Natural killer cell (primary cell): Measurements from ENCODE around the gene BORCS8. TPM values are rescaled to one million over a fixed set of nuclear protein-coding genes. Genes with fewer than 3 reads are reported as not detected.

Experiments used
- ATAC-seq, 3 donors: fragments of 150-1000 bp in 2 of 3; fragments of 200-7000 bp in 1 of 3; cut with Tn5 transposase; 1 replicate in 1 of 3; 2 replicates in 2 of 3; pipeline ENCODE4 v1.10.0; 2021; ENCODE audit warnings: mild to moderate bottlenecking in 2 of 3, moderate library complexity in 2 of 3
- DNase-seq, 2 donors: peaks; one replicate each; pipeline versions ENCODE4 v3.0.0 to v3.0.0-alpha.2; 2013 to 2021; ENCODE audit warnings: mixed read lengths in 1 of 2
- H3K27ac ChIP-seq: one replicate; pipeline ENCODE4 v1.5.1; 2013; ENCODE audit warnings: mild to moderate bottlenecking, low read length
- H3K27me3 ChIP-seq: one replicate; pipeline ENCODE4 v1.6.1; 2013; ENCODE audit warnings: low read length; ENCODE audit not compliant: control insufficient read depth, insufficient read depth
- H3K36me3 ChIP-seq: one replicate; pipeline ENCODE4 v1.6.1; 2013; ENCODE audit warnings: low read length; ENCODE audit not compliant: control insufficient read depth, insufficient read depth
- H3K4me1 ChIP-seq: one replicate; pipeline ENCODE4 v1.6.1; 2013; ENCODE audit warnings: low read length; ENCODE audit not compliant: control insufficient read depth, insufficient read depth
- H3K4me3 ChIP-seq: one replicate; pipeline ENCODE4 v1.5.1; 2013; ENCODE audit warnings: low read length
- H3K9me3 ChIP-seq: one replicate; pipeline ENCODE4 v1.6.1; 2013; ENCODE audit warnings: low read length; ENCODE audit not compliant: control insufficient read depth, insufficient read depth
- H3K27ac Mint-ChIP-seq, 2 donors: one replicate each; pipeline ENCODE4 v1.8.0; 2022; ENCODE audit warnings: mild to moderate bottlenecking in 2 of 2, mixed read lengths in 2 of 2, moderate library complexity in 1 of 2
- H3K27me3 Mint-ChIP-seq, 2 donors: one replicate each; pipeline ENCODE4 v1.8.0; 2022; ENCODE audit warnings: low read depth in 2 of 2, mixed read lengths in 2 of 2
- H3K36me3 Mint-ChIP-seq: one replicate; pipeline ENCODE4 v1.8.0; 2022; ENCODE audit warnings: mixed read lengths
- H3K4me1 Mint-ChIP-seq, 2 donors: one replicate each; pipeline ENCODE4 v1.8.0; 2022; ENCODE audit warnings: mixed read lengths in 2 of 2
- H3K4me3 Mint-ChIP-seq: one replicate; pipeline ENCODE4 v1.8.0; 2022; ENCODE audit warnings: mild to moderate bottlenecking, moderate library complexity, mixed read lengths
- H3K9me3 Mint-ChIP-seq, 2 donors: one replicate each; pipeline ENCODE4 v1.8.0; 2022; ENCODE audit warnings: mixed read lengths in 2 of 2
- CTCF ChIP-seq: fragments of 200-600 bp; IDR thresholded peaks from one replicate; pipeline ENCODE4 v1.8.0; 2022; ENCODE audit warnings: antibody characterized with exemption
- WGBS: methylation state at CpG from one replicate; pipeline ENCODE4 v1.1.7; 2013; ENCODE audit warnings: missing lambda C conversion rate; ENCODE audit not compliant: insufficient coverage; 5-methylcytosine and 5-hydroxymethylcytosine counted together
- intact Hi-C: fragments of 100-400 bp; cut with micrococcal nuclease; formaldehyde crosslinking; loops from one replicate; pipeline ENCODE4 v1.14.2; 2022
- total RNA-seq, 4 donors: library from RNA; stranded (reverse); fragments of 120-200 nt in 1 of 4; gene quantifications; one replicate each; pipeline versions ENCODE4 v1.2.3 to v1.2.4, GENCODE V29; 2013 to 2022

The BORCS8 gene
- total RNA-seq, 3 donors from 2014 or later (not counting 1 experiment from before 2014, with no cell fraction given), result 28.2 to 42.4 (median 33.2) TPM

- TF ChIP-seq CTCF, result no peak
- Mint-ChIP-seq H3K4me1 (peaks cover 24 to 32% of the 10 kb centered on the region in 2 donors), H3K27ac (peak within 1 kb of the TSS; percentile 84 to 87), H3K36me3 (no peaks in the 10 kb centered on the region), H3K4me3 (peak within 1 kb of the TSS; percentile 90), H3K27me3 (peaks cover 0 to 3% of the 10 kb centered on the region in 2 donors), H3K9me3 (peaks cover 0 to 5% of the 10 kb centered on the region in 2 donors)
- Histone ChIP-seq H3K27me3 (no peaks in the 10 kb centered on the region), H3K27ac (peak within 1 kb of the TSS; percentile 71), H3K9me3 (no peaks in the 10 kb centered on the region), H3K4me1 (peaks cover 41% of the 10 kb centered on the region), H3K36me3 (peaks cover 10% of the 10 kb centered on the region), H3K4me3 (peak within 1 kb of the TSS; percentile 71)
- DNase-seq, result peak; percentile 86 to 97
- ATAC-seq, result peak; percentile 90 to 96 (median 93)
- 6% methylated on average over 60 of the region's 60 CpGs for WGBS
- intact Hi-C loops, result loop anchor here (1.0 kb wide), 1 partner anchor 11 kb away; the partner anchor contains the start of genes BORCS8 and RFXANK
These were observed 11.3 kb upstream of the BORCS8 start, which contains the start of gene NR2C2AP for GRCh38 chr19:19203012-19203856. Gene NR2C2AP, minus strand, starts transcription at chr19:19203414. Its CDS starts 354 bp downstream, at chr19:19203060.

- intact Hi-C loops, result loop anchor here (1.0 kb wide), 1 partner anchor 10 kb away; the partner anchor contains the start of genes BORCS8 and RFXANK
- TF ChIP-seq CTCF, result no peak
- no peak for DNase-seq
- Histone ChIP-seq H3K9me3 (no peaks in the 10 kb centered on the region), H3K36me3 (peaks cover 14% of the 10 kb centered on the region), H3K4me1 (peaks cover 35% of the 10 kb centered on the region), H3K4me3 (peak overlapping the region; percentile 71), H3K27ac (peak overlapping the region; percentile 71), H3K27me3 (no peaks in the 10 kb centered on the region)
- Mint-ChIP-seq H3K4me1 (peaks cover 22 to 28% of the 10 kb centered on the region in 2 donors), H3K27ac (peak overlapping the region; percentile 84 to 87), H3K27me3 (peaks cover 0 to 1% of the 10 kb centered on the region in 2 donors), H3K9me3 (peaks cover 0 to 4% of the 10 kb centered on the region in 2 donors), H3K36me3 (no peaks in the 10 kb centered on the region), H3K4me3 (peak overlapping the region; percentile 90)
- no peak for ATAC-seq
- whole genome bisulfite sequencing, result 32% methylated on average over 11 of the region's 11 CpGs
These were observed 10.7 kb upstream of the BORCS8 start for GRCh38 chr19:19202707-19203011.

DNA sequence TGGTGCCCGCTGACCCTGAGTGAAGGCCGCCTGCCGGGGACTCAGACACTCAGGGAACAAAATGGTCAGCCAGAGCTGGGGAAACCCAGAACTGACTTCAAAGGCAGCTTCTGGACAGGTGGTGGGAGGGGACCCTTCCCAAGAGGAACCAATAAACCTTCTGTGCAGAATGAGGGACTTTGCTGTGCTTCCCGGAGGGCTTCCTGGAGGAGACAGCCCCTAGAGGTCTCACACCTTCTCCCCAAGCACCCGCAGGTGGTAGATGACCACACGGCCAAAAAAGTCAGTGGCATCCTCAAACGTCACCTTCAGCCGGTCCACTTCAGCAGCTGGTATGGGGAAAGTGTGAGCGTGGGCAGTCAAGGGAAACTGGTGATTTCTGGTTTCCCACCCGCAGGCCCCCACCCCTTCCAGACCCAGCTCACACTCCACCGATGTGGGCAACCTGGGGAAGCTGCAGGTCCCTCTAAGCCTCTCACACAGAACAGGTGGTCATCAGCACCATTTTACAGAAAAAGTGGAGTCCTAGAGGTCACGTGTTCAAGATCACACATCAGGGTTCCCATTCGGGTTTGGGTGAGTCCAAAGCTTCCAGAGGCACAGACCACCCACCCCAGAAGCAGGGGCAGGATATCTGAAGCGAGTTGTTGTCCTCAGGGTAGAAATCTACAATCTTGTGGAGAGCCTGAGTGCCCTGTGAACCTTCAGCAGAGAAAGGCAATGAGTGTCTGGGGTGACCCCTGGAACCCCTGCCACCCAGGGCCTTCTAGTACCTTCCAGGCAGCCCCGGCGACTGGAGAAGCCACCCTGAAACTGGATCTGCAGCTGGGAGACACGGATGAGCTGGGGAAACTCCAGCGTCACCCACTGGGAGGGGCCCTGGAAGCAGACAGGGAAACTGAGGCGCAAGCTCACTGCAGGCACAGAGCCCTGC lies 10.0 kb upstream of the BORCS8 start:
- peak overlapping the region; percentile 84 to 87 for H3K27ac Mint-ChIP-seq
- H3K4me1 ChIP-seq, result peaks cover 28% of the 10 kb centered on the region
- no peak overlapping the region for H3K27ac ChIP-seq
- TF ChIP-seq CTCF, result no peak
- H3K27me3 Mint-ChIP-seq, result no peaks in the 10 kb centered on the region
- H3K9me3 ChIP-seq, result no peaks in the 10 kb centered on the region
- H3K4me3 ChIP-seq, result no peak overlapping the region
- ATAC-seq (no peak), DNase-seq (no peak)
- no peaks in the 10 kb centered on the region for H3K27me3 ChIP-seq
- no peaks in the 10 kb centered on the region for H3K9me3 Mint-ChIP-seq
- peaks cover 20% of the 10 kb centered on the region for H3K36me3 ChIP-seq
- no peaks in the 10 kb centered on the region for H3K36me3 Mint-ChIP-seq
- peak overlapping the region; percentile 90 for H3K4me3 Mint-ChIP-seq
- peaks cover 15 to 21% of the 10 kb centered on the region in 2 donors for H3K4me1 Mint-ChIP-seq
- intact Hi-C loops, result no loop called here
- 80% methylated on average over 14 of the region's 19 CpGs for WGBS
